Esophagus squamous epithelium (tissue), 5 donors: ENCODE measurements around the gene CMTM1. TPM values are rescaled to one million over a fixed set of nuclear protein-coding genes. Genes with fewer than 3 reads are reported as not detected.

Experiments used
- DNase-seq: peaks from one replicate; lab custom pipeline; 2025; lab: John Stamatoyannopoulos, UW
- H3K27ac ChIP-seq, 4 donors: fragments of 200-600 bp; sonication (generic); one replicate each; pipeline ENCODE4 v1.5.1; 2016 to 2019; ENCODE audit warnings: mild to moderate bottlenecking in 1 of 4
- H3K27me3 ChIP-seq, 4 donors: fragments of 200-600 bp; sonication (generic); 1 replicate in 3 of 4; 2 replicates in 1 of 4; pipeline versions ENCODE4 v1.5.1 to v1.6.0; 2017 to 2021; ENCODE audit warnings: antibody characterized with exemption in 1 of 4
- H3K36me3 ChIP-seq, 3 donors: fragments of 200-600 bp; sonication (generic); one replicate each; pipeline ENCODE4 v1.5.1; 2016 to 2019
- H3K4me1 ChIP-seq, 3 donors: fragments of 200-600 bp; sonication (generic); one replicate each; pipeline ENCODE4 v1.5.1; 2017 to 2019
- H3K4me3 ChIP-seq, 4 donors: fragments of 200-600 bp; sonication (generic); 1 replicate in 3 of 4; 2 replicates in 1 of 4; pipeline ENCODE4 v1.5.1; 2016 to 2019; ENCODE audit warnings: mild to moderate bottlenecking in 2 of 4, moderate library complexity in 1 of 4
- H3K9me3 ChIP-seq, 3 donors: fragments of 200-600 bp; sonication (generic); one replicate each; pipeline ENCODE4 v1.5.1; 2016 to 2019
- POLR2A ChIP-seq, 4 donors: fragments of 450-650 bp; IDR thresholded peaks; one replicate each; pipeline ENCODE4 v1.6.1; 2017; ENCODE audit warnings: antibody characterized with exemption in 4 of 4, mild to moderate bottlenecking in 4 of 4, moderate library complexity in 3 of 4
- WGBS, 2 donors: methylation state at CpG; one replicate each; pipeline ENCODE4 v1.1.5; 2018; 5-methylcytosine and 5-hydroxymethylcytosine counted together
- intact Hi-C: fragments of 100-400 bp; cut with DNase I; formaldehyde crosslinking; loops from one replicate; pipeline ENCODE4 v1.15.0; 2022
- total RNA-seq, 4 donors: library from RNA; depleted of rRNA; stranded (reverse); fragments of >200 nt; gene quantifications; one replicate each; pipeline ENCODE4 v1.1.0, GENCODE V29; 2016
- TF ChIP-seq, protein P1 (sequence below), 6 experiments: fragments of 450-650 bp in 4 of 6; fragments of 200-600 bp in 2 of 6; sonication (generic) in 2 of 6; IDR thresholded peaks; one replicate each; pipeline ENCODE4 v1.5.1; 2016 to 2019; ENCODE audit warnings: antibody characterized with exemption in 6 of 6, mild to moderate bottlenecking in 4 of 6, moderate library complexity in 4 of 6
- donor health status: DM: yes; HTN: yes; CAD: no.

CMTM1 gene
- total RNA-seq, 4 donors from 2014 or later: 1.3 to 1.5 TPM; not detected in 2

DNA sequence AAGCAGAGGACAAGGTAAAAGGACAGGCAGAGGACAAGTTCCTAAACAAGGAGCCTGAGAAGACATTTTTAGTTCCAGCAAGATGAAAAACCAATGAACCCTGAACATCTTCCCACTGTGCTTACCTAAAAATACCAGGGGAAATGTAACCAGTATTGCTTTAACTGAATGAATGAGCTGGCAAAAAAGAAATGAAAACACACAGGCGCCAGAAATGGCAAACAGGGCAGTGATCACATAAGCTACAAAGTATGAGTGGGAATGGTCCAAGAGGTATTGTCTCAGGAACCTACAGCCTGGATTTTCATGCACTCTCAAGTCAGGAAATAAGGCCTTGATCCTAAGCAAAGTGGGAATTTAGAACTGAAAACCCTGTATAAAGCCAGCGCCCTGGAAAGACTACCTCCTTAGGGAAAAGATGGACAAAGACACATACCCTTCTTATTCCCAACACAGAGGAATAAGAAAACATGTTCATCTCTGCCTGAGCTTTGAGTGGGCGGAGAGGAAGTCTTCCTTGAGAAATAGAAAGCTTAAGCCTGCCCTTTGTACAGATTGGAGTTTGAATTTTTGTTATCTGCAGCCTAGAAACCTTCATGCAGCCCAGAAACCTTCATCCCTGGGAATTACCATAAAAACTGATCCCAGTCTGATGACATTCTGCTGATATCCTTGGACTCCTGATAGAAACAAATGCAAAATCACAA, 15.2 kb downstream of the CMTM1 start:
- Histone ChIP-seq H3K27me3 (peaks cover 0 to 31% (median 0%) of the 10 kb centered on the region in 4 donors), H3K4me1 (peaks cover 7 to 32% (median 14%) of the 10 kb centered on the region in 3 donors), H3K9me3 (no peaks in the 10 kb centered on the region), H3K4me3 (no peak overlapping the region), H3K36me3 (no peaks in the 10 kb centered on the region), H3K27ac (no peak overlapping the region)
- WGBS, 2 donors: 60 to 67% methylated on average over 3 of the region's 3 CpGs
- TF ChIP-seq POLR2A (IDR thresholded peaks at IDR 0.05): no peak
- TF ChIP-seq, protein P1, sequence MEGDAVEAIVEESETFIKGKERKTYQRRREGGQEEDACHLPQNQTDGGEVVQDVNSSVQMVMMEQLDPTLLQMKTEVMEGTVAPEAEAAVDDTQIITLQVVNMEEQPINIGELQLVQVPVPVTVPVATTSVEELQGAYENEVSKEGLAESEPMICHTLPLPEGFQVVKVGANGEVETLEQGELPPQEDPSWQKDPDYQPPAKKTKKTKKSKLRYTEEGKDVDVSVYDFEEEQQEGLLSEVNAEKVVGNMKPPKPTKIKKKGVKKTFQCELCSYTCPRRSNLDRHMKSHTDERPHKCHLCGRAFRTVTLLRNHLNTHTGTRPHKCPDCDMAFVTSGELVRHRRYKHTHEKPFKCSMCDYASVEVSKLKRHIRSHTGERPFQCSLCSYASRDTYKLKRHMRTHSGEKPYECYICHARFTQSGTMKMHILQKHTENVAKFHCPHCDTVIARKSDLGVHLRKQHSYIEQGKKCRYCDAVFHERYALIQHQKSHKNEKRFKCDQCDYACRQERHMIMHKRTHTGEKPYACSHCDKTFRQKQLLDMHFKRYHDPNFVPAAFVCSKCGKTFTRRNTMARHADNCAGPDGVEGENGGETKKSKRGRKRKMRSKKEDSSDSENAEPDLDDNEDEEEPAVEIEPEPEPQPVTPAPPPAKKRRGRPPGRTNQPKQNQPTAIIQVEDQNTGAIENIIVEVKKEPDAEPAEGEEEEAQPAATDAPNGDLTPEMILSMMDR (IDR thresholded peaks at IDR 0.05): no peak
- intact Hi-C loops: no loop called here
- no peak for DNase-seq

- 67 to 69% methylated on average over 10 of the region's 10 CpGs for WGBS, 2 donors
- no peak for DNase-seq
- Histone ChIP-seq H3K27ac (no peak overlapping the region), H3K4me1 (peaks cover 0 to 21% (median 3%) of the 10 kb centered on the region in 3 donors), H3K36me3 (no peaks in the 10 kb centered on the region), H3K4me3 (no peak overlapping the region), H3K27me3 (no peaks in the 10 kb centered on the region), H3K9me3 (no peaks in the 10 kb centered on the region)
- intact Hi-C loops: no loop called here
- TF ChIP-seq, protein P1 (IDR thresholded peaks at IDR 0.05): no peak
Measured at GRCh38 chr16:66585481-66586239, 19.4 kb downstream of the CMTM1 start.

- DNase-seq: no peak
Measured at GRCh38 chr16:66587881-66588600, 21.8 kb downstream of the CMTM1 start.

DNA sequence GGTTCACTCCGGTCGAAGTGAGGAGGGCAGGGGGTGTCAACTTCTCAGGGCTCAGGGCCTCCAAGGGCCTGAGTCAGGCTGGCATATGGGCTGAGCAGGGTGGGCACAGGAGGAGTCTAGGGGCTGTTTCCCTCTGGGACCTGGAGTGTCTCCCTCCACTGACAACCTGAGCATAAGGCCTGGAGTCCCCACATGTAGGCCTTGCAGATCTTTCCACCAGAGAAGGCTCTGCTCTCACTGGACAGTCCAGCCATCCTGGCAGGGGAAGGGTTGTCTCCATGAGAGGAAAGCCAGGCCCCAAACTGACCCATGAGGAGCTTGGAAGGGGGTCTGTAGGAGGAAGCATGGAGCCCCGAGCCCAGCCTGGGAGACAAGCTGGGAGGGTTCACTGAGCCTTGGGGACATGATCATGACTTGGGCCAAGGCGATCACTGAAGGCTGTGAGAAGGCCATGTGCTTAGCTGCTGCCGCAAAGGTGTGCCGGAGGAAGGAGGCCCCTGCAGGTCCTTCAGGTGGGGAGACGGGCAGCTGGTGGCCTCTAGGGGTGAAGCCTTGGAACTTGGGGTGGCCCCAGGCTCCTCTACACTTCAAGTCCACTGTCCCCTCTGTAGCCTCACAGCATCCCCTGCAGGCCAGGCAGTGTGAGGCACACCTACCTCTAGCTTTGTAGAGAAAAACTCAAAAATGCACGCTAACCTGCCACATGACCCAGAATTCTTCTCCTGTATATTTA, 22.9 kb downstream of the CMTM1 start:
- 50 to 93% methylated on average over 1 to 3 of the region's 8 CpGs for WGBS, 2 donors
- Histone ChIP-seq H3K27ac (no peak overlapping the region), H3K9me3 (no peaks in the 10 kb centered on the region), H3K4me3 (no peak overlapping the region), H3K27me3 (no peaks in the 10 kb centered on the region), H3K36me3 (no peaks in the 10 kb centered on the region), H3K4me1 (peaks cover 0 to 12% (median 3%) of the 10 kb centered on the region in 3 donors)
- intact Hi-C loops: no loop called here
- TF ChIP-seq, protein P1 (IDR thresholded peaks at IDR 0.05): peak in 5 of 6 experiments; percentile 25 to 70 (median 51)
- TF ChIP-seq POLR2A (IDR thresholded peaks at IDR 0.05): no peak
- DNase-seq: no peak

More at GRCh38 chr16:66587881-66588600, 21.8 kb downstream of the CMTM1 start:
- no peaks in the 10 kb centered on the region for H3K27me3 ChIP-seq
- no peaks in the 10 kb centered on the region for H3K36me3 ChIP-seq
- TF ChIP-seq POLR2A (IDR thresholded peaks at IDR 0.05): no peak
- TF ChIP-seq, protein P1 (IDR thresholded peaks at IDR 0.05): no peak
- intact Hi-C loops: no loop called here
- H3K27ac ChIP-seq: no peak overlapping the region
- no peak overlapping the region for H3K4me3 ChIP-seq
- WGBS, 2 donors: 66 to 73% methylated on average over 7 of the region's 7 CpGs
- H3K9me3 ChIP-seq: no peaks in the 10 kb centered on the region
- H3K4me1 ChIP-seq: peaks cover 0 to 12% (median 3%) of the 10 kb centered on the region in 3 donors
